Mammary epithelial cell (primary cell): ENCODE data around the gene SAMD13.

ENCODE experiments used
- CTCF ChIP-seq, 2 donors: IDR thresholded peaks in 1 of 2; conservative IDR thresholded peaks in 1 of 2; 2 replicates each; pipeline ENCODE4 v1.5.1; 2011 to 2012; ENCODE audit warnings: inconsistent platforms in 2 of 2, low read length in 2 of 2, mild to moderate bottlenecking in 2 of 2, control low read depth in 1 of 2, low read depth in 1 of 2; ENCODE audit not compliant: insufficient read depth in 1 of 2; ENCODE audit errors: extremely low read depth in 1 of 2
- EZH2 ChIP-seq: IDR thresholded peaks from 2 replicates; pipeline ENCODE4 v1.6.1; 2012; ENCODE audit warnings: low read length, inconsistent platforms, borderline replicate concordance

GRCh38 chr1:84282780-84283333, 18.7 kb upstream of the SAMD13 start:
- TF ChIP-seq CTCF (conservative IDR thresholded peaks at IDR 0.05 in 1 of 2, IDR thresholded peaks at IDR 0.05 in 1 of 2; ENCODE audit: extremely low read depth in 1 of 2, insufficient read depth in 1 of 2, low read depth in 1 of 2, low read length in 2 of 2) (no peak), EZH2 (no peak)
